HEK293 (cell line): ENCODE data around the gene CYS1.
A peak's percentile ranks its signal among the peaks of the same experiment; 100 is the strongest.

Experiments
- BCL11B ChIP-seq: fragments of 450-650 bp; formaldehyde crosslinking; IDR thresholded peaks from 2 replicates; pipeline ENCODE4 v1.5.1; 2016; ENCODE audit warnings: low read depth, missing biosample characterization, missing genetic modification characterization
- BCL6B ChIP-seq: fragments of 450-650 bp; formaldehyde crosslinking; IDR thresholded peaks from 2 replicates; pipeline ENCODE4 v1.5.1; 2017; ENCODE audit warnings: missing biosample characterization, missing genetic modification characterization
- GLIS1 ChIP-seq: fragments of 450-650 bp; formaldehyde crosslinking; IDR thresholded peaks from 2 replicates; pipeline ENCODE4 v1.5.1; 2016; ENCODE audit warnings: missing biosample characterization, missing genetic modification characterization
- INSM2 ChIP-seq: fragments of 450-650 bp; formaldehyde crosslinking; IDR thresholded peaks from 2 replicates; pipeline ENCODE4 v1.5.1; 2016; ENCODE audit warnings: missing biosample characterization, missing genetic modification characterization
- KLF10 ChIP-seq: fragments of 450-650 bp; IDR thresholded peaks from 2 replicates; pipeline ENCODE4 v1.5.1; 2018; ENCODE audit warnings: missing biosample characterization, mild to moderate bottlenecking, missing genetic modification characterization
- KLF17 ChIP-seq: fragments of 450-650 bp; formaldehyde crosslinking; IDR thresholded peaks from 2 replicates; pipeline ENCODE4 v1.5.1; 2016; ENCODE audit warnings: missing biosample characterization, missing genetic modification characterization
- KLF7 ChIP-seq: fragments of 450-650 bp; formaldehyde crosslinking; IDR thresholded peaks from 2 replicates; pipeline ENCODE4 v1.5.1; 2016; ENCODE audit warnings: missing biosample characterization, missing genetic modification characterization, borderline replicate concordance
- KLF8 ChIP-seq: fragments of 450-650 bp; formaldehyde crosslinking; IDR thresholded peaks from 2 replicates; pipeline ENCODE4 v1.5.1; 2016; ENCODE audit warnings: missing biosample characterization, missing genetic modification characterization
- PRDM4 ChIP-seq: fragments of 450-650 bp; formaldehyde crosslinking; IDR thresholded peaks from 2 replicates; pipeline ENCODE4 v1.5.1; 2017; ENCODE audit warnings: missing biosample characterization, missing genetic modification characterization
- TRIM28 ChIP-seq: IDR thresholded peaks from 2 replicates; pipeline ENCODE4 v1.6.1; 2011; ENCODE audit warnings: low read length, control low read depth, borderline replicate concordance
- ZBTB17 ChIP-seq: fragments of 450-650 bp; formaldehyde crosslinking; IDR thresholded peaks from 2 replicates; pipeline ENCODE4 v1.5.1; 2016; ENCODE audit warnings: missing biosample characterization, missing genetic modification characterization
- ZIC2 ChIP-seq: fragments of 450-650 bp; formaldehyde crosslinking; IDR thresholded peaks from 2 replicates; pipeline ENCODE4 v1.5.1; 2016; ENCODE audit warnings: missing biosample characterization, missing genetic modification characterization
- ZNF132 ChIP-seq: fragments of 450-650 bp; formaldehyde crosslinking; IDR thresholded peaks from 2 replicates; pipeline ENCODE4 v1.5.1; 2017; ENCODE audit warnings: missing biosample characterization, missing genetic modification characterization, borderline replicate concordance
- ZNF239 ChIP-seq: fragments of 450-650 bp; formaldehyde crosslinking; IDR thresholded peaks from 2 replicates; pipeline ENCODE4 v1.5.1; 2016; ENCODE audit warnings: missing biosample characterization, missing genetic modification characterization
- ZNF350 ChIP-seq: fragments of 450-650 bp; formaldehyde crosslinking; IDR thresholded peaks from 2 replicates; pipeline ENCODE4 v1.5.0; 2017; ENCODE audit warnings: missing biosample characterization, mild to moderate bottlenecking, missing genetic modification characterization
- ZNF416 ChIP-seq: fragments of 450-650 bp; formaldehyde crosslinking; IDR thresholded peaks from 2 replicates; pipeline ENCODE4 v1.5.1; 2016; ENCODE audit warnings: missing biosample characterization, missing genetic modification characterization
- ZNF530 ChIP-seq: fragments of 450-650 bp; formaldehyde crosslinking; IDR thresholded peaks from 2 replicates; pipeline ENCODE4 v1.5.1; 2016; ENCODE audit warnings: low read depth, missing biosample characterization, missing genetic modification characterization
- ZNF560 ChIP-seq: fragments of 450-650 bp; formaldehyde crosslinking; IDR thresholded peaks from 2 replicates; pipeline ENCODE4 v1.5.1; 2017; ENCODE audit warnings: missing biosample characterization, missing genetic modification characterization, borderline replicate concordance
- ZNF658 ChIP-seq: fragments of 450-650 bp; formaldehyde crosslinking; IDR thresholded peaks from 2 replicates; pipeline ENCODE4; 2016; ENCODE audit warnings: missing biosample characterization, missing genetic modification characterization
- ZNF692 ChIP-seq: fragments of 450-650 bp; formaldehyde crosslinking; IDR thresholded peaks from 2 replicates; pipeline ENCODE4 v1.5.1; 2016; ENCODE audit warnings: missing biosample characterization, missing genetic modification characterization
- ZNF777 ChIP-seq: fragments of 450-650 bp; formaldehyde crosslinking; IDR thresholded peaks from 2 replicates; pipeline ENCODE4 v1.5.1; 2017; ENCODE audit warnings: missing biosample characterization, missing genetic modification characterization, borderline replicate concordance
- ZSCAN16 ChIP-seq: fragments of 450-650 bp; formaldehyde crosslinking; IDR thresholded peaks from 2 replicates; pipeline ENCODE4 v1.5.1; 2016; ENCODE audit warnings: missing biosample characterization, missing genetic modification characterization
- ZSCAN23 ChIP-seq: fragments of 450-650 bp; formaldehyde crosslinking; IDR thresholded peaks from 2 replicates; pipeline ENCODE4 v1.5.1; 2016; ENCODE audit warnings: missing biosample characterization, missing genetic modification characterization
- ZSCAN30 ChIP-seq: fragments of 450-650 bp; IDR thresholded peaks from 2 replicates; pipeline ENCODE4 v1.5.1; 2018; ENCODE audit warnings: missing biosample characterization, mild to moderate bottlenecking, missing genetic modification characterization, moderate library complexity
- TF ChIP-seq, protein P1 (sequence below): fragments of 450-650 bp; formaldehyde crosslinking; IDR thresholded peaks from 2 replicates; pipeline ENCODE4 v1.5.1; 2016; ENCODE audit warnings: missing biosample characterization, missing genetic modification characterization, borderline replicate concordance
- TF ChIP-seq, protein P2 (sequence below): fragments of 450-650 bp; formaldehyde crosslinking; IDR thresholded peaks from 2 replicates; pipeline ENCODE4 v1.5.1; 2016; ENCODE audit warnings: missing biosample characterization, missing genetic modification characterization

The CYS1 gene

GRCh38 chr2:10122500-10123280 is 42.5 kb upstream of the CYS1 start, which contains the start of gene RRM2 (continued):
- TF ChIP-seq ZNF416 (tag by site-specific recombination) (no peak), PRDM4 (tag by site-specific recombination) (no peak), GLIS1 (tag by site-specific recombination) (peak; percentile 61; the same call in 1 of the 2 replicates), ZNF530 (no peak), ZNF350 (no peak), ZSCAN16 (no peak), ZSCAN23 (tag by site-specific recombination) (0 out of 2 replicates have a peak, but pooled peaks have one; percentile 36), KLF8 (tag by site-specific recombination) (peak; percentile 49; the same call in 1 of the 2 replicates), INSM2 (tag by site-specific recombination) (peak; percentile 47), ZBTB17 (tag by site-specific recombination) (peak; percentile 64), TRIM28 (no peak), KLF10 (tag by site-specific recombination) (no peak; the same call in 1 of the 2 replicates), ZNF658 (no peak), ZIC2 (peak; percentile 33), ZSCAN30 (tag by site-specific recombination) (0 out of 2 replicates have a peak, but pooled peaks have one; percentile 26), ZNF777 (tag by site-specific recombination) (0 out of 2 replicates have a peak, but pooled peaks have one; percentile 24), BCL6B (no peak), KLF7 (tag by site-specific recombination) (peak; percentile 27; the same call in 1 of the 2 replicates), ZNF560 (tag by site-specific recombination) (no peak), ZNF239 (0 out of 2 replicates have a peak, but pooled peaks have one; percentile 51), ZNF132 (tag by site-specific recombination) (no peak), BCL11B (tag by site-specific recombination) (peak; percentile 13; the same call in 1 of the 2 replicates), KLF17 (tag by site-specific recombination) (peak; percentile 83; the same call in 1 of the 2 replicates), ZNF692 (peak; percentile 59; the same call in 1 of the 2 replicates)
- TF ChIP-seq, protein P1, sequence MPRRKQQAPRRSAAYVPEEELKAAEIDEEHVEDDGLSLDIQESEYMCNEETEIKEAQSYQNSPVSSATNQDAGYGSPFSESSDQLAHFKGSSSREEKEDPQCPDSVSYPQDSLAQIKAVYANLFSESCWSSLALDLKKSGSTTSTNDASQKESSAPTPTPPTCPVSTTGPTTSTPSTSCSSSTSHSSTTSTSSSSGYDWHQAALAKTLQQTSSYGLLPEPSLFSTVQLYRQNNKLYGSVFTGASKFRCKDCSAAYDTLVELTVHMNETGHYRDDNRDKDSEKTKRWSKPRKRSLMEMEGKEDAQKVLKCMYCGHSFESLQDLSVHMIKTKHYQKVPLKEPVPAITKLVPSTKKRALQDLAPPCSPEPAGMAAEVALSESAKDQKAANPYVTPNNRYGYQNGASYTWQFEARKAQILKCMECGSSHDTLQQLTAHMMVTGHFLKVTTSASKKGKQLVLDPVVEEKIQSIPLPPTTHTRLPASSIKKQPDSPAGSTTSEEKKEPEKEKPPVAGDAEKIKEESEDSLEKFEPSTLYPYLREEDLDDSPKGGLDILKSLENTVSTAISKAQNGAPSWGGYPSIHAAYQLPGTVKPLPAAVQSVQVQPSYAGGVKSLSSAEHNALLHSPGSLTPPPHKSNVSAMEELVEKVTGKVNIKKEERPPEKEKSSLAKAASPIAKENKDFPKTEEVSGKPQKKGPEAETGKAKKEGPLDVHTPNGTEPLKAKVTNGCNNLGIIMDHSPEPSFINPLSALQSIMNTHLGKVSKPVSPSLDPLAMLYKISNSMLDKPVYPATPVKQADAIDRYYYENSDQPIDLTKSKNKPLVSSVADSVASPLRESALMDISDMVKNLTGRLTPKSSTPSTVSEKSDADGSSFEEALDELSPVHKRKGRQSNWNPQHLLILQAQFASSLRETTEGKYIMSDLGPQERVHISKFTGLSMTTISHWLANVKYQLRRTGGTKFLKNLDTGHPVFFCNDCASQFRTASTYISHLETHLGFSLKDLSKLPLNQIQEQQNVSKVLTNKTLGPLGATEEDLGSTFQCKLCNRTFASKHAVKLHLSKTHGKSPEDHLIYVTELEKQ: no peak
- TF ChIP-seq, protein P2, sequence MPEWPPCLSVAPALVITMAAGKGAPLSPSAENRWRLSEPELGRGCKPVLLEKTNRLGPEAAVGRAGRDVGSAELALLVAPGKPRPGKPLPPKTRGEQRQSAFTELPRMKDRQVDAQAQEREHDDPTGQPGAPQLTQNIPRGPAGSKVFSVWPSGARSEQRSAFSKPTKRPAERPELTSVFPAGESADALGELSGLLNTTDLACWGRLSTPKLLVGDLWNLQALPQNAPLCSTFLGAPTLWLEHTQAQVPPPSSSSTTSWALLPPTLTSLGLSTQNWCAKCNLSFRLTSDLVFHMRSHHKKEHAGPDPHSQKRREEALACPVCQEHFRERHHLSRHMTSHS: no peak
